Measurements from ENCODE around the gene C1QBP. TPM values are rescaled to one million over a fixed set of nuclear protein-coding genes. Genes with fewer than 3 reads are reported as not detected.

Gene C1QBP
- total and polyA plus RNA-seq, 2 of the 8 experiments (the other 6 are each of a cell fraction or from before 2014, with no cell fraction given), result 355 to 454 TPM

DNA sequence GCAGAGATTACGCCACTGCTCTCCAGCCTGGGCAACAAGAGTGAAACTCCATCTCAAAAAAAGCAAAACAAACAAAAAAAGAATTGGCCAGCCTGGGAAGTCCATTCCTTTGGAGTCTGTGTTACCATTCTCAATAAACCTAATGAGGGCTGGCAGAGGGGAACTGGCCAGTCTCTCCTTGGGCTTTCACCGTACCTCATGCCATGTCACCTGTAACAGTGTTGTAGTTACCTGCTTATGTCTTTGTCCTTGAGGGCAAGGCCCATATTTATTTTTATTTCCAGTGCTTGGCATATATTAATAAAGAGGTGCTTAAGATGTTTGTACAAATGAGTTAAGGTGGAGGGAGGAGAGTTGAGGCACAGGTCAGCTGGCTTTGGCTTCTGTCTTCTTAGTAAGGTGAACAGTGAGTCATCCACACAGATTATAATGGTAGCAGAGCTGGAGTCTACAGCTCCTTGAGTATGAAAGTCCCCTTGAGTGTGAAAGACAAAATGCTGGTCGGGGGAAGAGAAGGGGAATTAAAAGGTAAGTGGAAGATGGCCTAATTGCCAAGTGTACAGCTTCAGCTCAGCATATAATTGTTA, 8.4 kb downstream of the C1QBP start:
- Histone ChIP-seq H2BK120ac (replicated peaks; ENCODE audit: low read depth, low read length) (no peak overlapping the region), H3K18ac (ENCODE audit: extremely low read depth, low read length) (no peak overlapping the region), H3K79me1 (ENCODE audit: low read depth, low read length) (peaks cover 7% of the 10 kb centered on the region; the same call in 1 of the 2 replicates), H3K4me3 (ENCODE audit: extremely low read depth in 1 of 4, insufficient read depth in 2 of 4, low read depth in 3 of 4, low read length in 4 of 4) (no peak overlapping the region), H4K5ac (ENCODE audit: insufficient read length, low read depth, low read length) (no peak overlapping the region), H3K36me3 (ENCODE audit: control insufficient read depth in 2 of 4, insufficient read depth in 4 of 4, low read length in 3 of 4) (peaks cover 37 to 89% (median 84%) of the 10 kb centered on the region in 4 experiments), H2BK5ac (ENCODE audit: low read depth, low read length) (no peak overlapping the region), H2AFZ (ENCODE audit: low read length) (no peak overlapping the region), H2BK12ac (ENCODE audit: low read depth, low read length) (no peak overlapping the region), H2AK5ac (ENCODE audit: low read depth, low read length) (no peak overlapping the region), H3K9me3 (ENCODE audit: insufficient read depth in 2 of 2, low read depth in 1 of 2, low read length in 1 of 2) (no peaks in the 10 kb centered on the region), H2BK15ac (ENCODE audit: low read length) (no peak overlapping the region), H3K9ac (replicated peaks in 1 of 4; ENCODE audit: extremely low read depth in 1 of 4, low read depth in 3 of 4, low read length in 3 of 4) (no peak overlapping the region), H3K27ac (ENCODE audit: low read depth, low read length) (no peak overlapping the region), H3K4me1 (replicated peaks in 1 of 4; ENCODE audit: control insufficient read depth in 3 of 4, insufficient read depth in 4 of 4, low read length in 3 of 4) (no peaks in the 10 kb centered on the region), H3K23me2 (ENCODE audit: low read depth, low read length) (no peaks in the 10 kb centered on the region), H4K8ac (ENCODE audit: extremely low read depth, insufficient read depth, low read length) (no peak overlapping the region), H3K27me3 (replicated peaks in 1 of 4; ENCODE audit: control insufficient read depth in 3 of 4, extremely low read depth in 1 of 4, insufficient read depth in 3 of 4, low read length in 3 of 4) (no peaks in the 10 kb centered on the region), H3K56ac (replicated peaks; ENCODE audit: insufficient read length, low read depth, low read length) (no peak overlapping the region), H3K14ac (ENCODE audit: insufficient read length) (no peak overlapping the region), H3K79me2 (ENCODE audit: control insufficient read depth in 1 of 2, insufficient read depth in 2 of 2, low read length in 2 of 2) (peaks cover 3 to 9% of the 10 kb centered on the region in 2 experiments; a peak in 2 of 4 replicates), H4K20me1 (replicated peaks in 1 of 2; ENCODE audit: control insufficient read depth in 1 of 2, insufficient read depth in 2 of 2, low read length in 2 of 2) (peaks cover 6 to 21% of the 10 kb centered on the region in 2 experiments), H3K4ac (replicated peaks; ENCODE audit: insufficient read length, low read depth, low read length) (no peak overlapping the region), H3K4me2 (ENCODE audit: insufficient read depth in 1 of 2, low read depth in 2 of 2, low read length in 2 of 2) (no peak overlapping the region), H3K23ac (ENCODE audit: insufficient read length) (no peak overlapping the region), H2BK20ac (ENCODE audit: low read length) (no peak overlapping the region), H4K91ac (replicated peaks; ENCODE audit: insufficient read length, low read length) (no peak overlapping the region)
- no peak for DNase-seq (ENCODE audit: low read depth in 1 of 2, low spot score in 2 of 2)
- TF ChIP-seq SUZ12 (IDR thresholded peaks at IDR 0.05; ENCODE audit: low read length) (no peak), RBBP5 (IDR thresholded peaks at IDR 0.05; ENCODE audit: borderline replicate concordance, low read depth, low read length) (no peak), FOSL1 (IDR thresholded peaks at IDR 0.05; ENCODE audit: insufficient read depth, low read depth, low read length) (no peak), SP4 (IDR thresholded peaks at IDR 0.05; ENCODE audit: low read length) (no peak), SIRT6 (IDR thresholded peaks at IDR 0.05; ENCODE audit: low read length) (no peak), EZH2 (IDR thresholded peaks at IDR 0.05; ENCODE audit: low read depth, low read length, severe bottlenecking) (no peak), RFX5 (IDR thresholded peaks at IDR 0.05; ENCODE audit: borderline replicate concordance, low read depth, low read length) (no peak), BRCA1 (IDR thresholded peaks at IDR 0.05; ENCODE audit: low read depth, low read length) (no peak), EGR1 (IDR thresholded peaks at IDR 0.05; ENCODE audit: borderline replicate concordance, low read depth, low read length) (no peak), HDAC2 (IDR thresholded peaks at IDR 0.05; ENCODE audit: borderline replicate concordance in 1 of 2, low read depth in 2 of 2, low read length in 2 of 2) (no peak), CHD2 (IDR thresholded peaks at IDR 0.05; ENCODE audit: low read length) (no peak)
- TF ChIP-seq, protein P1, sequence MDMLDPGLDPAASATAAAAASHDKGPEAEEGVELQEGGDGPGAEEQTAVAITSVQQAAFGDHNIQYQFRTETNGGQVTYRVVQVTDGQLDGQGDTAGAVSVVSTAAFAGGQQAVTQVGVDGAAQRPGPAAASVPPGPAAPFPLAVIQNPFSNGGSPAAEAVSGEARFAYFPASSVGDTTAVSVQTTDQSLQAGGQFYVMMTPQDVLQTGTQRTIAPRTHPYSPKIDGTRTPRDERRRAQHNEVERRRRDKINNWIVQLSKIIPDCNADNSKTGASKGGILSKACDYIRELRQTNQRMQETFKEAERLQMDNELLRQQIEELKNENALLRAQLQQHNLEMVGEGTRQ (IDR thresholded peaks at IDR 0.05; ENCODE audit: low read length), result no peak
- ChIA-PET CTCF (ENCODE audit: partially characterized antibody) (interaction anchor here (0.7 to 3.1 kb wide), 12 partner anchors 8 to 109 kb away, joined by 3 to 18 read pairs (median 4); partner anchors contain the start of genes C1QBP and NUP88), POLR2A (ENCODE audit: partially characterized antibody) (interaction anchor here (0.6 to 21.2 kb wide), 11 partner anchors 2 to 742 kb away, joined by 3 to 228 read pairs (median 6); partner anchors contain the start of genes C1QBP, DERL2, MIS12 and NUP88)
- no peak for FAIRE-seq
- WGBS, 2 experiments (ENCODE audit: extremely low coverage in 1 of 2, insufficient coverage in 1 of 2, insufficient read length in 1 of 2, insufficient replicate concordance in 2 of 2, low coverage in 1 of 2, low lambda C conversion rate in 2 of 2, missing lambda C conversion rate in 1 of 2), result 87% methylated on average over 3 of the region's 3 CpGs; no CpG with 5 or more reads in 1 of the 2 experiments

All from H1 (cell line).